Measurements from ENCODE around the gene LYST.
"Not testable (repeated sequence)": the region's sequence is repeated elsewhere in the genome, so short reads cannot be mapped to it uniquely, and the experiment has no call there.

The LYST gene

DNA sequence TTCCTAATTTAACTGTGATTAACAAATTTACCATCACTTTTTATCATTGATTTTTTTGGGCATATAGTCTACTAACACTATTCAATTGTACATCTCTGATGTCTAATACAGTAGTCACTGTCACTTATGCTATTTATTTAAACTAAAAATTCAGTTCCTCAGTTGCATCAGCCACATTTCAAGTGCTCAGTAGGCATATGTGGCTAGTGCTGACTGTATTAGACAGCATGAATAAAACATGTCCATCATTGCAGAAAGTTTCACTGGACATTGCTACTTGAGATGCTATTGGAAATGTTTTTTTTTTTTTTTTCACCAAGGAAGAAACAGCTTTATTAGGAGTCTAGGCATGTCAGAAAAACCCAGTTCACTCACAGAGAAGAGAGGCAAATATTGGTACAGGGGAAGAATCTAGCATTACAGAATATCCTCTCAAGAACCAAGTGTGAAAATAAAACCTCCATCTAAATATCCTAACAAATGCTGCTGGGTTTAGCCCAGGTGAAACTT, 109.1 kb downstream of the LYST start:
- H3K27ac ChIP-seq (ENCODE audit: low read length) = no peak overlapping the region
- H3K4me3 ChIP-seq (ENCODE audit: low read length) = no peak overlapping the region
- no peak overlapping the region for H3K4me2 ChIP-seq (ENCODE audit: low read depth, low read length)
- TF ChIP-seq EZH2 (optimal IDR thresholded peaks at IDR 0.05; ENCODE audit: low read depth, low read length) (no peak), EZH2phosphoT487 (IDR thresholded peaks at IDR 0.05; ENCODE audit: low read length) (no peak)
- TF ChIP-seq, protein P1, sequence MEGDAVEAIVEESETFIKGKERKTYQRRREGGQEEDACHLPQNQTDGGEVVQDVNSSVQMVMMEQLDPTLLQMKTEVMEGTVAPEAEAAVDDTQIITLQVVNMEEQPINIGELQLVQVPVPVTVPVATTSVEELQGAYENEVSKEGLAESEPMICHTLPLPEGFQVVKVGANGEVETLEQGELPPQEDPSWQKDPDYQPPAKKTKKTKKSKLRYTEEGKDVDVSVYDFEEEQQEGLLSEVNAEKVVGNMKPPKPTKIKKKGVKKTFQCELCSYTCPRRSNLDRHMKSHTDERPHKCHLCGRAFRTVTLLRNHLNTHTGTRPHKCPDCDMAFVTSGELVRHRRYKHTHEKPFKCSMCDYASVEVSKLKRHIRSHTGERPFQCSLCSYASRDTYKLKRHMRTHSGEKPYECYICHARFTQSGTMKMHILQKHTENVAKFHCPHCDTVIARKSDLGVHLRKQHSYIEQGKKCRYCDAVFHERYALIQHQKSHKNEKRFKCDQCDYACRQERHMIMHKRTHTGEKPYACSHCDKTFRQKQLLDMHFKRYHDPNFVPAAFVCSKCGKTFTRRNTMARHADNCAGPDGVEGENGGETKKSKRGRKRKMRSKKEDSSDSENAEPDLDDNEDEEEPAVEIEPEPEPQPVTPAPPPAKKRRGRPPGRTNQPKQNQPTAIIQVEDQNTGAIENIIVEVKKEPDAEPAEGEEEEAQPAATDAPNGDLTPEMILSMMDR (IDR thresholded peaks at IDR 0.05; ENCODE audit: low read length) = no peak
- H2AFZ ChIP-seq (ENCODE audit: low read length) = no peak overlapping the region
- no peaks in the 10 kb centered on the region for H3K9me2 ChIP-seq (replicated peaks; ENCODE audit: insufficient read depth, low read length)
- no peaks in the 10 kb centered on the region for H3K79me2 ChIP-seq (ENCODE audit: low read length)
- no peaks in the 10 kb centered on the region for H4K20me1 ChIP-seq (ENCODE audit: insufficient read depth, low read length)
- H3F3A ChIP-seq (ENCODE audit: insufficient read depth, low read length) = no peaks in the 10 kb centered on the region
- no peaks in the 10 kb centered on the region for H3K4me1 ChIP-seq (ENCODE audit: low read length)
- H3K36me3 ChIP-seq (replicated peaks; ENCODE audit: insufficient read depth, low read length) = no peaks in the 10 kb centered on the region
- H3K9ac ChIP-seq (ENCODE audit: low read length) = no peak overlapping the region
- no peak for DNase-seq
- H3K27me3 ChIP-seq (replicated peaks; ENCODE audit: insufficient read depth, low read length) = no peaks in the 10 kb centered on the region
- no peaks in the 10 kb centered on the region for H3K9me3 ChIP-seq (replicated peaks; ENCODE audit: insufficient read depth, low read length)

DNA sequence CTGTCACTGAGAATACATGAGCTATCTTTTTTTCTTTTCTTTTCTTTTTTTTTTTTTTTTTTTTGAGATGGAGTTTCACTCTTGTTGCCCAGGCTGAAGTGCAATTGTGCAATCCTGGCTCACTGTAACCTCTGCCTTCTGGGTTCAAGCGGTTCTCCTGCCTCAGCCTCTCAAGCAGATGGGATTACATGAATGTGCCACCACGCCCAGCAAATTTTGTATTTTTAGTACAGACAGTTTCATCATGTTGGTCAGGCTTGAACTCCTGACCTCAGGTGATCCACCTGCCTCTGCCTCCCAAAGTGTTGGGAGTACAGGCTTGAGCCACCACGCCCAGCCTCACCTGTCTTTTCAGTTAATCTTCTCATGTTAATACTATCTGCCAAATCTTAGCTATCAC, 112.5 kb downstream of the LYST start:
- not testable (repeated sequence) for H3K4me2 ChIP-seq (ENCODE audit: low read depth, low read length); H3K27ac ChIP-seq (ENCODE audit: low read length); H3F3A ChIP-seq (ENCODE audit: insufficient read depth, low read length); H3K4me3 ChIP-seq (ENCODE audit: low read length); H3K9me3 ChIP-seq (replicated peaks; ENCODE audit: insufficient read depth, low read length); H3K79me2 ChIP-seq (ENCODE audit: low read length); H3K9me2 ChIP-seq (replicated peaks; ENCODE audit: insufficient read depth, low read length); H3K4me1 ChIP-seq (ENCODE audit: low read length); H4K20me1 ChIP-seq (ENCODE audit: insufficient read depth, low read length); H2AFZ ChIP-seq (ENCODE audit: low read length); H3K36me3 ChIP-seq (replicated peaks; ENCODE audit: insufficient read depth, low read length); H3K9ac ChIP-seq (ENCODE audit: low read length); H3K27me3 ChIP-seq (replicated peaks; ENCODE audit: insufficient read depth, low read length)
- peak; percentile 34 for DNase-seq

DNA sequence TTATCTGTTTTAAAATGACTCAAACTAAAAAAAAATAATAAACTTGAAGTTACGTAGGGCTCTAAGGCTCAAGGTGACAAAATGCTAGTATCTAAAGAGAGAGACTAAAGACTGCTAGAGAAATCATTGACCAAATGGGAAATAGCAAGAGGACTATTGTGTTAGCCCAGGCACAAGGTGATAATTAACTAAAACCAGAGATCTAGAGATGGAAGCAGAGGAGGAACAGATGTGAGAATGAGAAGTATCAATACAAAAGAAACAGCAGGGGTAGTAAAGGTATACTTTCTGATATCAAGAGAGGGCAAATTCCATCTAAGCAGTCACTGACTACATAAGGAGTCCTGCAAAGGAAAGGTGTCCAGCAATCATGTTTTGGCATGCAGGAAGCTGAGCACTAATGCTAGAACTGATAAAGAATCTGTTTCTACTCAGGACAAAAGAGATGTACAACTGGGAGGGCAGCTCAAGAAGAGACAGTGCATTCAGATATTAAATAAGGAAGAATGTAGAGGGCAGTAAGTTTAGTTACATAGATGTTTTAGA, 116.9 kb downstream of the LYST start:
- no peak for DNase-seq
- Histone ChIP-seq H4K20me1 (ENCODE audit: insufficient read depth, low read length) (no peaks in the 10 kb centered on the region), H3K9ac (ENCODE audit: low read length) (no peak overlapping the region), H3F3A (ENCODE audit: insufficient read depth, low read length) (no peaks in the 10 kb centered on the region), H3K79me2 (ENCODE audit: low read length) (no peaks in the 10 kb centered on the region), H3K9me3 (replicated peaks; ENCODE audit: insufficient read depth, low read length) (no peaks in the 10 kb centered on the region), H3K27me3 (replicated peaks; ENCODE audit: insufficient read depth, low read length) (no peaks in the 10 kb centered on the region), H2AFZ (ENCODE audit: low read length) (no peak overlapping the region), H3K27ac (ENCODE audit: low read length) (no peak overlapping the region), H3K4me1 (ENCODE audit: low read length) (no peaks in the 10 kb centered on the region), H3K36me3 (replicated peaks; ENCODE audit: insufficient read depth, low read length) (no peaks in the 10 kb centered on the region), H3K4me3 (ENCODE audit: low read length) (no peak overlapping the region), H3K9me2 (replicated peaks; ENCODE audit: insufficient read depth, low read length) (no peaks in the 10 kb centered on the region), H3K4me2 (ENCODE audit: low read depth, low read length) (no peak overlapping the region)
- TF ChIP-seq EZH2phosphoT487 (IDR thresholded peaks at IDR 0.05; ENCODE audit: low read length) (no peak), EZH2 (optimal IDR thresholded peaks at IDR 0.05; ENCODE audit: low read depth, low read length) (no peak)
- TF ChIP-seq, protein P1 (IDR thresholded peaks at IDR 0.05; ENCODE audit: low read length) = no peak

DNA sequence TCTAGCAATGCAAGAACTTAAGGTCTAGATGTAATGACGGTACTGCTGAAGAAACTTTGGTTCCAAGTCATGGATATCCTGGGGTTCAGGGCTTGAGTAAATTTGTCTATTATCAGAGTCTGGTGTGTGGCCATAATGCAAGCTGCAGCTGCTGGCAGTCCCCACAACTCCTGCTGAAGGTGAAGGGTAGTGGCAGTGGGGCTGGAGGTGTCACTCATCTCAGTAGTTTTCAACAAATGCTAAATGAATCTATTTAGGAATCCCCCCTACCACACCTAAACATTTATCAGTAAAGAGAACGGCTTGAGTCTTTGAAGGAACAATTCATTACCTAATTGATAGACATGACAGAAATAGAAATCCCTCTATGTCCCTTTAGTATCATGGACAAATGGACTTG, 118.0 kb downstream of the LYST start:
- H3K9ac ChIP-seq (ENCODE audit: low read length) = no peak overlapping the region
- H2AFZ ChIP-seq (ENCODE audit: low read length) = no peak overlapping the region
- H3K4me2 ChIP-seq (ENCODE audit: low read depth, low read length) = no peak overlapping the region
- H3K79me2 ChIP-seq (ENCODE audit: low read length) = no peaks in the 10 kb centered on the region
- no peak overlapping the region for H3K27ac ChIP-seq (ENCODE audit: low read length)
- no peaks in the 10 kb centered on the region for H4K20me1 ChIP-seq (ENCODE audit: insufficient read depth, low read length)
- H3K4me3 ChIP-seq (ENCODE audit: low read length) = no peak overlapping the region
- no peaks in the 10 kb centered on the region for H3F3A ChIP-seq (ENCODE audit: insufficient read depth, low read length)
- H3K27me3 ChIP-seq (replicated peaks; ENCODE audit: insufficient read depth, low read length) = no peaks in the 10 kb centered on the region
- TF ChIP-seq, protein P1 (IDR thresholded peaks at IDR 0.05; ENCODE audit: low read length) = no peak
- TF ChIP-seq EZH2 (optimal IDR thresholded peaks at IDR 0.05; ENCODE audit: low read depth, low read length) (no peak), EZH2phosphoT487 (IDR thresholded peaks at IDR 0.05; ENCODE audit: low read length) (no peak)
- H3K9me3 ChIP-seq (replicated peaks; ENCODE audit: insufficient read depth, low read length) = no peaks in the 10 kb centered on the region
- no peaks in the 10 kb centered on the region for H3K9me2 ChIP-seq (replicated peaks; ENCODE audit: insufficient read depth, low read length)
- H3K4me1 ChIP-seq (ENCODE audit: low read length) = no peaks in the 10 kb centered on the region
- no peak for DNase-seq
- no peaks in the 10 kb centered on the region for H3K36me3 ChIP-seq (replicated peaks; ENCODE audit: insufficient read depth, low read length)

Measured in MM.1S (cell line).